ENCODE results near the gene EHHADH. TPM values are rescaled to one million over a fixed set of nuclear protein-coding genes. Genes with fewer than 3 reads are reported as not detected.

The EHHADH gene
- total and polyA plus RNA-seq, 2 donors (not counting 3 experiments of a cell fraction or from before 2014, with no cell fraction given), result 1.3 to 5.8 TPM

DNA sequence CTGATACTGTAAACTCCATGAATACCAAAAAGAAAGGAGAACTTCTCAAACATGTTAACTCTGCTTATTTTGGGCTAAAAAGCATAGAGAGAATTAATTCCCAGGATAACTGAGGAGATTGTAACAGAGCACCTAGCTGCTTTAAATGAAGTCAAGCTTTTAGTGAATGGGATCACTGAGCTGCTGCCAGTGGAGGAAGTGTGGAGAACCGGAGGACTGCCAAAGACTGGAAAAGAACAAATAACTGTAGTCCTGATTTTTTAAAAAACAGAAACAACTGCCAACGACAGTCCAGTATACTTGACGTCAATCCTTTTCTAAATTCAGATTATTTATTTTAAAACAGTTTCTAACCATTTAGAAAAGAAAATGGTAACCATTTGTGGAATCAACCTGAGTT is 104.3 kb downstream of the EHHADH start:
- dilution Hi-C loops (cut with MboI; ENCODE audit: extremely low pct_ligation_motif_present, low sequenced_read_pairs), result no loop called here

More for the DNA sequence above, 104.3 kb downstream of the EHHADH start:
- Histone ChIP-seq H3K4me1 (ENCODE audit: control insufficient read depth, extremely low read depth, insufficient read depth, low read length) (peaks cover 7% of the 10 kb centered on the region), H3K27me3 (ENCODE audit: control insufficient read depth in 2 of 2, insufficient read depth in 2 of 2, low read length in 2 of 2) (peaks cover 42 to 61% of the 10 kb centered on the region in 2 experiments), H4K20me1 (replicated peaks; ENCODE audit: control insufficient read depth, extremely low read depth, insufficient read depth, low read length) (no peaks in the 10 kb centered on the region), H3K79me2 (ENCODE audit: control insufficient read depth, insufficient read depth, low read length) (no peaks in the 10 kb centered on the region), H3K36me3 (ENCODE audit: control insufficient read depth in 2 of 2, extremely low read depth in 1 of 2, insufficient read depth in 2 of 2, low read length in 2 of 2) (no peaks in the 10 kb centered on the region), H3K4me2 (ENCODE audit: insufficient read depth, low read length) (no peak overlapping the region), H3K9me1 (replicated peaks; ENCODE audit: control insufficient read depth, extremely low read depth, insufficient read depth, low read length) (no peaks in the 10 kb centered on the region), H3K4me3 (replicated peaks in 1 of 3; ENCODE audit: insufficient read depth in 1 of 3, low read depth in 1 of 3, low read length in 3 of 3) (no peak overlapping the region), H3K9ac (replicated peaks; ENCODE audit: extremely low read depth, insufficient read depth, low read length) (no peak overlapping the region), H3K9me3 (replicated peaks; ENCODE audit: control insufficient read depth, insufficient read depth, low read length) (no peaks in the 10 kb centered on the region), H3K27ac (ENCODE audit: insufficient read depth, low read depth, low read length) (no peak overlapping the region), H2AFZ (ENCODE audit: low read depth, low read length) (no peak overlapping the region)
- TF ChIP-seq GATA2 (IDR thresholded peaks at IDR 0.05; ENCODE audit: insufficient read depth, insufficient read length, low read depth, low read length), result no peak
- TF ChIP-seq, protein P1, sequence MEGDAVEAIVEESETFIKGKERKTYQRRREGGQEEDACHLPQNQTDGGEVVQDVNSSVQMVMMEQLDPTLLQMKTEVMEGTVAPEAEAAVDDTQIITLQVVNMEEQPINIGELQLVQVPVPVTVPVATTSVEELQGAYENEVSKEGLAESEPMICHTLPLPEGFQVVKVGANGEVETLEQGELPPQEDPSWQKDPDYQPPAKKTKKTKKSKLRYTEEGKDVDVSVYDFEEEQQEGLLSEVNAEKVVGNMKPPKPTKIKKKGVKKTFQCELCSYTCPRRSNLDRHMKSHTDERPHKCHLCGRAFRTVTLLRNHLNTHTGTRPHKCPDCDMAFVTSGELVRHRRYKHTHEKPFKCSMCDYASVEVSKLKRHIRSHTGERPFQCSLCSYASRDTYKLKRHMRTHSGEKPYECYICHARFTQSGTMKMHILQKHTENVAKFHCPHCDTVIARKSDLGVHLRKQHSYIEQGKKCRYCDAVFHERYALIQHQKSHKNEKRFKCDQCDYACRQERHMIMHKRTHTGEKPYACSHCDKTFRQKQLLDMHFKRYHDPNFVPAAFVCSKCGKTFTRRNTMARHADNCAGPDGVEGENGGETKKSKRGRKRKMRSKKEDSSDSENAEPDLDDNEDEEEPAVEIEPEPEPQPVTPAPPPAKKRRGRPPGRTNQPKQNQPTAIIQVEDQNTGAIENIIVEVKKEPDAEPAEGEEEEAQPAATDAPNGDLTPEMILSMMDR (IDR thresholded peaks at IDR 0.05; ENCODE audit: extremely low read depth in 1 of 2, insufficient read depth in 1 of 2, low read depth in 1 of 2, low read length in 2 of 2), result no peak
- no peak for TF ChIP-seq POLR2AphosphoS5 (IDR thresholded peaks at IDR 0.05; ENCODE audit: insufficient read depth, low read depth, low read length)
- TF ChIP-seq POLR2A (IDR thresholded peaks at IDR 0.05; ENCODE audit: low read depth, low read length), result no peak
- no peak for TF ChIP-seq EZH2 (IDR thresholded peaks at IDR 0.05; ENCODE audit: borderline replicate concordance, low read depth, low read length, severe bottlenecking)
- TF ChIP-seq FOS (IDR thresholded peaks at IDR 0.05; ENCODE audit: borderline replicate concordance, insufficient read depth, low read length), result no peak
- TF ChIP-seq, protein P2, sequence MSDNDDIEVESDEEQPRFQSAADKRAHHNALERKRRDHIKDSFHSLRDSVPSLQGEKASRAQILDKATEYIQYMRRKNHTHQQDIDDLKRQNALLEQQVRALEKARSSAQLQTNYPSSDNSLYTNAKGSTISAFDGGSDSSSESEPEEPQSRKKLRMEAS (IDR thresholded peaks at IDR 0.05; ENCODE audit: insufficient read depth, insufficient read length), result no peak
- TF ChIP-seq MYC (IDR thresholded peaks at IDR 0.05; ENCODE audit: low read depth, low read length), result no peak
- TF ChIP-seq JUN (IDR thresholded peaks at IDR 0.05; ENCODE audit: borderline replicate concordance, insufficient read depth, insufficient read length, low read depth), result no peak
- intact Hi-C loops (cut with micrococcal nuclease), result no loop called here
- FAIRE-seq, result no peak
- CTCF ChIA-PET, result interaction anchor here (0.9 to 1.5 kb wide), 3 partner anchors 24 to 140 kb away, joined by 3 read pairs; no protein-coding TSS in a partner anchor
- POLR2A ChIA-PET, result no interaction called here
- BruUV-seq (replicated peaks), result no TSS peak
- DNase-seq (ENCODE audit: low read depth, low spot score), result no peak

All from endothelial cell of umbilical vein (primary cell).